A172 (cell line): ENCODE results near the gene MORF4L1. TPM values are rescaled to one million over a fixed set of nuclear protein-coding genes. Genes with fewer than 3 reads are reported as not detected.
"Not testable (repeated sequence)": the region's sequence is repeated elsewhere in the genome, so short reads cannot be mapped to it uniquely, and the experiment has no call there.

Source experiments
- DNase-seq: peaks from one replicate; pipeline ENCODE4 v3.0.0-alpha.2; 2015; ENCODE audit warnings: low spot score
- total RNA-seq: library from RNA; depleted of rRNA; stranded (reverse); fragments of >200 nt; shearing (Covaris generic); gene quantifications from 2 replicates; pipeline ENCODE4 v1.2.3, GENCODE V29; 2014; rRNA removed

Gene MORF4L1
- total RNA-seq: 261 and 441 TPM in 2 replicates

GRCh38 chr15:78872155-78872971 is at the start of gene MORF4L1:
TSS of gene MORF4L1 (plus strand) at chr15:78872890. CDS start at chr15:78873018, 128 bp downstream.
- DNase-seq: peak; percentile 88

DNA sequence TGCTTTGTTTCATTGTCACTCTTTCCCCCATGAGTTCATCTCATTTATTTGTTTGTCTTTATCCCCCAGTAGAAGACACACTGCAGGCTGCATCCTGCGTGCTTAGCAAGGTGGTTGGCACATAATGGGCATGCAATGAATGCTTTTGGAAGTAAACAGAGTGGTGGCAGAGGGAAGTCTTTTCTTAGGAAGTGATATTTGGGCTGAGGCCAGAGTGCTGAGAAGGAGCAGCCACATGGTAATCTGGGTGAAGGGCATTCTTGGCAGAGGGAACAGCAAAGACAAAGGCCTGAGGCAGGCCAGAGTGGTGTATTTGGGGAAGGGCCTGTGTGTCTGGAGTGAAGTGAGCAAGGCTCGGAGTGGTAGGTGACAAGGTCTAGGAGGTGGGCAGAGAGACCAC is 43.8 kb upstream of the MORF4L1 start:
- no peak for DNase-seq

- DNase-seq: no peak
Observed at GRCh38 chr15:78830514-78831228, 42.0 kb upstream of the MORF4L1 start.

- no peak for DNase-seq
Observed at GRCh38 chr15:78831229-78832207, 41.2 kb upstream of the MORF4L1 start.

GRCh38 chr15:78836333-78836732 is 36.4 kb upstream of the MORF4L1 start:
- no peak for DNase-seq

DNA sequence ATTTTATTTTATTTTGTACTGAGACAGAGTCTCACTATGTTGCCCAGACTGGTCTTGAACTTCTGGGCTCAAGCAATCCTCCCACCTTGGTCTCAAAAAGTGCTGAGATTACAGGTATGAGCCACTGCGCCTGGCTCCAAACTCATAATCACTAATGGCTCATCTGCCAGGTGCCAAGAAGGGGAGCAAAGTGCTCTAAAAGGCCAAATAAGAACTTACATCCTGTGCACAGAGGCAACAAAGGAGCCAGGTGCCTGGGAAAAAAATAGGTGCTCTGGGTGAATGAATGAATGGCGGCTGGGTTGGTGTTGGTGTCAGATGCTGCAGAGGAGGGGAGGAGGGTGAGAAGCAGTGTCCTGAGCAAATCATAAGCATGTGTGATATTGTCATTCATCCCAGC is 35.6 kb upstream of the MORF4L1 start:
- no peak for DNase-seq

- no peak for DNase-seq
Observed at GRCh38 chr15:78837543-78837942, 35.1 kb upstream of the MORF4L1 start.

DNA sequence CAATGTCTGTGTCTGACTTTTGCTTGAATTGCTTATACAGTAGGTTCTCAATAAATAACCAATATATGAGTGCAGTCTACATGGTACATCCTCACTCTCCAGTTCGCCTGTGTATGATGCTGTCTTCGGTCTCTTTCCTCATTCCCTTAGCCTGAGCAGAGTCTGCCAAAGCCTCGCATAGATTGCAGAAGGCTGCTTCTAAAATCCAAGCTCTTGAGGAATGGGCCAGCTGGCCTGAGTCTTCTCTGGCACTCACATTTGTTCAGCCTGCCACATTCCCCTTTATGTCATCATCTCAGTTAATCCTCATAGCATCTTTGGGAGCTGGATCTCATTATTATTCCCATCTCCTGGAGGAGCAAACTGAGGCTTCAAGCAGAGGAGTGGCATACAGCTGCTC is 34.2 kb upstream of the MORF4L1 start:
- DNase-seq: no peak

GRCh38 chr15:78839151-78839550 is 33.5 kb upstream of the MORF4L1 start:
- not testable (repeated sequence) for DNase-seq

DNA sequence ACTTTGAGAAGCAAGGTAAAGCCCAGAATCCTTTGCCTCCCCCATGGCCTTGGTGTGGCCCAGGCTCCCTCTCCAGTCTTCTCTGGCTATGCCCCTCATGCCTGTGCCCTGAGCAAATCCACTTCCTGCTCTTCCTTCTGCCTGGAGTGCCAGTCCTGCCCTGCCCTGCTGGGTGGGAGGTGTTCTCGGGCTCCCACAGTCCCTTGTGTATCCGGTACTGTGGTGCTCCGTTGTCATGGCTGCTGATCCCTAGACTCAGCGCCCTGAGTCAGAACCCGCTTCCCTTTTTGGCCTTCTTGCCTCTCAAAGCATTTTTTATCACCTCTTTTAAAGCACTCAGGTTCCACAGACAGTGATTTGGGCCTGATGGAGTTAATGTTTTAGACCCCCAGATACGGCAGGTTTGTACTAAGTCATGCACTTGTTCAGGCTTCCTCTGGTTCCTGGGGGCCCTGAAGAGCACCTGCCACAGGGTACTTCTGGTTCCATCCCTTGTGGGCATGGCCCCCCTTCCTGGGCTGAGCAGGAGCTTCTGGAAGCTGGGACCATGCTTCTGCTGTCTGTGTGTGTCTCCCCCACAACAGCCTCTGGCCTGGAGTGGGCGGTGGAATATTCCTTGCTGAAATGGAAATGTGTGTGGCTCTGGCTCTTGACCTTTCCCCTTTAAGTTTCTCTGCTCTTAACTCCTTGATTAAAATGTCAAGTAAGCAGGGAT is 31.9 kb upstream of the MORF4L1 start:
- DNase-seq: peak; percentile 61

GRCh38 chr15:78841376-78841706 is 31.3 kb upstream of the MORF4L1 start:
- DNase-seq: no peak

GRCh38 chr15:78841891-78842290 is 30.8 kb upstream of the MORF4L1 start:
- DNase-seq: no peak

DNA sequence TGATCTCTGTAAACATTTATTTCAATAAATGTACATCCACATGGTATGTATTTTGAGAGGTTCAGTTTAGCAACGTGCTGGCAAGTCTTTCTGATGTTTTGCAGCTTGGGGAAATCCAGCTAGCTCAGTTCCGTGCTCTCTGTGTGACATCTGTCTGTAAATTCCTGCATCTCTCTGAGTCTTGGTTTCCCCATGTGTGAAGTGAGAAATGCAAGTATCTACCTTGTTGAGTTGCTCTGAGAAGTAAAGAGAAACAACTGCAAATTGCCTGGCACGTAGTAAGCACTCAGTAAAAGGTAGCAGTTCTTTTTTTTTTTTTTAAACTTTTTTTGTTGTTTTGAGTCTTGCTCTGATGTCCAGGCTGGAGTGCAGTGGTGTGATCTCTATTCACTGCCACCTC is 30.2 kb upstream of the MORF4L1 start:
- DNase-seq: no peak

DNA sequence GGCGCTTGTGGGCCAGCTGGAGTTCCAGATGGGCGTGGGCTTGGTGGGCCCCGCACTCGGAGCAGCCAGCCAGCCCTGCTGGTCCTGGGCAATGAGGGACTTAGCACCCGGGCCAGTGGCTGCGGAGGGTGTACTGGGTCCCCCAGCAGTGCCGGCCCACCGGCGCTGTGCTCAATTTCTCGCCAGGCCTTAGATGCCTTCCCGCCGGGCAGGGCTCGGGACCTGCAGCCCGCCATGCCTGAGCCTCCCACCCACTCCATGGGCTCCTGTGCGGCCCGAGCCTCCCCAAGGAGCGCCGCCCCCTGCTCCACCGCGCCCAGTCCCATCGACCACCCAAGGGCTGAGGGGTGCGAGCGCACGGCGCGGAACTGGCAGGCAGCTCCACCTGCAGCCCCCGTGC is 25.8 kb upstream of the MORF4L1 start:
- DNase-seq: not testable (repeated sequence)

GRCh38 chr15:78847387-78847906 is 25.2 kb upstream of the MORF4L1 start:
- DNase-seq: not testable (repeated sequence)

- DNase-seq: no peak
Observed at GRCh38 chr15:78850352-78850751, 22.3 kb upstream of the MORF4L1 start.

GRCh38 chr15:78850941-78851755 is 21.5 kb upstream of the MORF4L1 start:
- no peak for DNase-seq

GRCh38 chr15:78853500-78853899 is 19.2 kb upstream of the MORF4L1 start:
- DNase-seq: no peak

DNA sequence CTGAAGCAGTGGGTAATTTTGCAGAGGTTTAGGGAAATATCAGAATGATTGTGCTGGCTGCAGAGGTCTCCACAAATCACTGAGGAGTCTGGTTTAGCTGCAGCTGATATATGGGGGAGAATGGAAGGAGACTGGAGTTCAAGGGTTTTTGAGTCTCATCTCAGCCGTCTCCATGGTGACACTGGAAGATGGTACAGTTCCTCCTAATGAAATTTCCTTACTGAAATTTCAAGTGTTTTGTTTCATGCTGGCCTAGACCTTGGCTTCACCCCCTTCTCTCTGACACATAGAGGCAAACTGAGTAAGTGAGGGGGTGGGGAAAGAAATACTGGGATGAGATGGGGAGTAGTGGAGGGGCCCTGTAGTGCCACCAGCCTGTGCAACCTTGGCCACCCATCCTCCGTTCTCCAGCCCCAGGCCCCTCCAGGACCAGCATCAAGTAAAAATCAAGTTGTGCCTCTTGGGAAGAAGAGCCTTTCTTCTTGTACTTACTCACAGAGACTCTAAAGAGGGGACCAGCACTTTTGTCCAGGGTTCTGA is 17.8 kb upstream of the MORF4L1 start:
- DNase-seq: no peak

DNA sequence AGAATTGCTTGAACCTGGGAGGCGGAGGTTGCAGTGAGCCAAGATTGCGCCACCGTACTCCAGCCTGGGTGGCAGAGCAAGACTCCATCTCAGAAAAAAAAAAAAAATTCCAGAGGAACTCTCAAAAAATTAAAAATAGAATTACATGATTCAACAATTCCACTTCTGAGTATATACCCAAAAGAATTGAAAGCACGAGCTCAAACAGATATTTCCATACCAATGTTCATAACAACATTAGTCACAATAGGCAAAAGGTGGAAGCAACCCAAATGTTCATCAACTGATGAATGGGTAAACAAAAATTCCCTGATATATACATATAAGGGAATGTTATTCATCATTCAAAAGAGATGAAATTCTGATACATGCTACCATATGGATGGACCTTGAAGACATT is 16.9 kb upstream of the MORF4L1 start:
- no peak for DNase-seq
